Measurements from ENCODE around the gene BAZ1B. TPM values are rescaled to one million over a fixed set of nuclear protein-coding genes. Genes with fewer than 3 reads are reported as not detected.

BAZ1B gene
- total RNA-seq, 1 donor from 2014 or later: 108 TPM

GRCh38 chr7:73438547-73439409 lies 83.3 kb downstream of the BAZ1B start:
- Mint-ChIP-seq H3K9me3 (ENCODE audit: unreplicated experiment) (peaks cover 6% of the 10 kb centered on the region), H3K36me3 (ENCODE audit: unreplicated experiment) (peaks cover 5% of the 10 kb centered on the region), H3K27ac (ENCODE audit: unreplicated experiment) (no peak overlapping the region), H3K27me3 (ENCODE audit: unreplicated experiment) (peaks cover 7% of the 10 kb centered on the region), H3K4me1 (ENCODE audit: low read depth, unreplicated experiment) (peaks cover 5% of the 10 kb centered on the region), H3K4me3 (ENCODE audit: unreplicated experiment) (no peak overlapping the region)
- TF ChIP-seq CTCF (IDR thresholded peaks at IDR 0.05; ENCODE audit: partially characterized antibody, unreplicated experiment): no peak
- DNase-seq: no peak

DNA sequence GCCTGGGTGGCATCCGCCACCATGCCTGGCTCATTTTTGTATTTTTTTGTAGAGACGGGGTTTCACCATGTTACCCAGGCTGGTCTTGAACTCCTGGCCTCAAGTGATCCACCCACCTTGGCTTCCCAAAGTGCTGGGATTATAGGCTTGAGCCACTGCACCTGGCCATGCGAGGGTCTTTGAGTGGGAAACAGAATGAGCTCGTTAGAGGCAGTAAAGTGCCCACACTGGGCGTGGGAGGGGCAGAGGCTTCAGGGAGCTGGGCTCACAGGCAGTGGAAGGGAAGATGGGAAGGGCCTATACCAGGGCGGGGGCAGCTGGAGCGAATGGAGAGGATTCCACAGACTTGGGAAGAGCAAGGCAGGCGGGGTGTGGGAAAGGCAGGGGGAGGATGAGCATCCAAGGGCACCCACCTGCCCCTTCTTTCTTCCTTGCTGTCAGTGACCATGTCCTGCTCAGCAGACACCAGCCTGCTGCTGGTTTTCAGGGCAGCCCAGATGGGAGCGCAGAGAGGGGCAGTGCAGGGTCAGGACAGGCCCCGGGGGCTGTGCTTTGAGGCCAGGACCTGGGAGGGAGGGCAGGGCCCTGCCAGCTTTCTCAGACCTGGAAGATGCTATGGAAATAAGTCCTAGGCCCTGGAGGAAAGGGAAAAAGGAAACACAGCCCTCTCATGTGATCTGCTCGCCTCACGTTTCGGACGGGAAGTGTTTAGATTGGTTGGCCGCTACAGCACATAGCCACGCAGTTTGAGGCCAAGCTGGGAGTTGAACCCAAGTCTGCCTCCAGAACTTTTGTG lies 84.3 kb downstream of the BAZ1B start:
- no peak for TF ChIP-seq CTCF (IDR thresholded peaks at IDR 0.05; ENCODE audit: partially characterized antibody, unreplicated experiment)
- H3K27ac Mint-ChIP-seq (ENCODE audit: unreplicated experiment): no peak overlapping the region
- peaks cover 7% of the 10 kb centered on the region for H3K27me3 Mint-ChIP-seq (ENCODE audit: unreplicated experiment)
- H3K36me3 Mint-ChIP-seq (ENCODE audit: unreplicated experiment): peaks cover 4% of the 10 kb centered on the region
- H3K4me1 Mint-ChIP-seq (ENCODE audit: low read depth, unreplicated experiment): peaks cover 5% of the 10 kb centered on the region
- peaks cover 6% of the 10 kb centered on the region for H3K9me3 Mint-ChIP-seq (ENCODE audit: unreplicated experiment)
- no peak overlapping the region for H3K4me3 Mint-ChIP-seq (ENCODE audit: unreplicated experiment)
- DNase-seq: no peak

DNA sequence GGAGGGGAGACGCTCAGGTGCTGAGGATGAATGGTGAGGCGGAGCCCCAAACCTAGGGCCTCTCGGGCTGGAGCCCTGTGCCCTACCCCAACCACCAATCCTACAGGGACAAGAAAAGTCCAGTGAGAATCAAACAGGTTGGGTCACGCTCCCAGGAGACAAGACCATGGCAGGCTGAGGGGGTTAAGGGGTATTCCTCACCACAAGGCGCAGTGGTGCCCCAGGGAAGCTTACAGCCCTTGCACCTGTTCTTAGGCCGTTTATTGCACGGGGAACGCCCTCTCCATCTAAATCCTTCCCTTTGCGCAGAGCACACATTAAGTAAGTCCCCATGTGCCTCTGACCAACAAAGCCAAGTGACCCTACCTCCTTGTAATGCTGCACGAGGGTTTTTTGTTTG lies 85.0 kb downstream of the BAZ1B start:
- peaks cover 8% of the 10 kb centered on the region for H3K9me3 Mint-ChIP-seq (ENCODE audit: unreplicated experiment)
- H3K4me3 Mint-ChIP-seq (ENCODE audit: unreplicated experiment): no peak overlapping the region
- peaks cover 5% of the 10 kb centered on the region for H3K4me1 Mint-ChIP-seq (ENCODE audit: low read depth, unreplicated experiment)
- no peak for DNase-seq
- no peak for TF ChIP-seq CTCF (IDR thresholded peaks at IDR 0.05; ENCODE audit: partially characterized antibody, unreplicated experiment)
- peaks cover 7% of the 10 kb centered on the region for H3K27me3 Mint-ChIP-seq (ENCODE audit: unreplicated experiment)
- H3K27ac Mint-ChIP-seq (ENCODE audit: unreplicated experiment): no peak overlapping the region
- H3K36me3 Mint-ChIP-seq (ENCODE audit: unreplicated experiment): no peaks in the 10 kb centered on the region

GRCh38 chr7:73436031-73436929 lies 85.8 kb downstream of the BAZ1B start:
- no peak overlapping the region for H3K4me3 Mint-ChIP-seq (ENCODE audit: unreplicated experiment)
- no peaks in the 10 kb centered on the region for H3K36me3 Mint-ChIP-seq (ENCODE audit: unreplicated experiment)
- peaks cover 8% of the 10 kb centered on the region for H3K9me3 Mint-ChIP-seq (ENCODE audit: unreplicated experiment)
- H3K4me1 Mint-ChIP-seq (ENCODE audit: low read depth, unreplicated experiment): peaks cover 5% of the 10 kb centered on the region
- DNase-seq: no peak
- no peak overlapping the region for H3K27ac Mint-ChIP-seq (ENCODE audit: unreplicated experiment)
- TF ChIP-seq CTCF (IDR thresholded peaks at IDR 0.05; ENCODE audit: partially characterized antibody, unreplicated experiment): no peak
- H3K27me3 Mint-ChIP-seq (ENCODE audit: unreplicated experiment): peaks cover 7% of the 10 kb centered on the region
